CD4-positive, alpha-beta T cell treated with Interleukin-4 for 1 hour (primary cell): ENCODE measurements around the gene TBCD.

Experiments used
- DNase-seq, 2 donors: peaks; one replicate each; pipeline ENCODE4 v3.0.0-alpha.2; 2020 to 2022

Gene TBCD

DNA sequence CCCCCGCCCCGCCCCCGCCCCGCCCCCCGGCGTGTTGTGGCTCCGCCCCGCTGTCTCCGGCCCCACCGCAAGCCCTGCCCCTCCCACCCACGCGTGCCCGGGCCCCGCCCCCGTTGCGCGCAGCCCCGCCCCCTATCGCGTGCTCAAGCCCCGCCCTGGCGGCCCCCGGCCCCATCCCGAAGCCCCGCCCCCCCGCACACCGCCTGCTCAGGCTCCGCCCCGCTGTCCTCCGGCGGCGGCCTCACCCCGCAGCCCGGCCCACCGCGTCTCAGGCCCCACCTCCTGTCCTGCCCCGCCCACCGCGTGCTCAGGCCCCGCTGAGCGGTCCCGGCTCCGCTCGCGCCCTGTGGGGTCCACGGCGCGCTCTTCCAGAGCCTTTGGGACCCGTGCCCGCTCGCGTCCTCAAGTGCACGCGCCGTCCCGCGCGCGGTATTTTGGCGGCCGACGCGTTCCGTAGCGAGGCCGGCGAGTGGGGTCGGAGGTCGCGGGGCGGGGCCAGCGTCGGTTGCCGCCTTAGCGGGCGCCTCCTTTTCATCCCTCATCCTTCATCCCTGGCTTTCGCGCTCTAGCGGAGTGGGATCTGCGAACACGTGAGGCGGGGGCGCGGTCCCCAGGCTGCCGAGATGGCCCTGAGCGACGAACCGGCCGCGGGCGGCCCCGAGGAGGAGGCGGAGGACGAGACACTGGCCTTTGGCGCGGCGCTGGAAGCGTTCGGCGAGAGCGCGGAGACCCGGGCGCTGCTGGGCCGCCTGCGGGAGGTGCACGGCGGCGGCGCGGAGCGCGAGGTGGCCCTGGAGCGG lies at the start of gene TBCD:
TSS of gene TBCD (plus strand) at position 495 of the 800 bp plus-strand sequence. CDS start at position 624, 129 bp downstream.
- DNase-seq = peak; percentile 83 to 86

DNA sequence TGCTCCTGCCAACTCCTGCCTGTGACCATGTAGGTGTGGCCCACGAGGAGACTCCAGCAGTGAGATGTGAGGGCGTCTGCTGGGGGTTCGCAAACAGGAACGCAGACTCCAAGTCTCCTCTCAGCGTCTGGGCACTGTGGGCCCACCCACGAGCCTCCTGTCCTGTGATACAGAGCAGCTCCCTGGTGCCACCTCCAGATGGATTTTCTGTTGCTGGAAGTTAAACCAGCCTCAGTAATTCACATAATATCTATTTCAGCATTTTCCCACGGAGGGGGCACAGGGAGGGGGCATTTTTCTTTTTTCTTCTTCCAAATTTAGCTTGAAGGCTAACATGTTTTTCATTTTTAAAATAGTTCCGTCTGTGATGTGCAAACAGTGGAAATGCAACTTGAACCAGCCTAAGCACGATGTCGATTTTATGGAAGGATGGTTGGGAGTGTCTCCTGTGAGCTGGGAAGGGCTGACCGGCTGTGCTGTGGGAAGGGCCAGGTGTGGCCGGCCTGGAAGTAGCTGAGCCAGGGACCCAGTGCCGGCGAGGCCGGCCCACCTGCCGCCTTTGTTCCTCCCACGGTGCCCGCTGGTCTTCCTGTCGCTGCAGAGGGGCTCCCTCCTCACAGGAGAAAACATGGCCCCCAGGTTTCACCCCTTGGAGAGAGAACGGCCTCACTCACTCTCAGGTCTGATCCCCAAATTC lies 49.5 kb upstream of the TBCD start:
- no peak for DNase-seq

DNA sequence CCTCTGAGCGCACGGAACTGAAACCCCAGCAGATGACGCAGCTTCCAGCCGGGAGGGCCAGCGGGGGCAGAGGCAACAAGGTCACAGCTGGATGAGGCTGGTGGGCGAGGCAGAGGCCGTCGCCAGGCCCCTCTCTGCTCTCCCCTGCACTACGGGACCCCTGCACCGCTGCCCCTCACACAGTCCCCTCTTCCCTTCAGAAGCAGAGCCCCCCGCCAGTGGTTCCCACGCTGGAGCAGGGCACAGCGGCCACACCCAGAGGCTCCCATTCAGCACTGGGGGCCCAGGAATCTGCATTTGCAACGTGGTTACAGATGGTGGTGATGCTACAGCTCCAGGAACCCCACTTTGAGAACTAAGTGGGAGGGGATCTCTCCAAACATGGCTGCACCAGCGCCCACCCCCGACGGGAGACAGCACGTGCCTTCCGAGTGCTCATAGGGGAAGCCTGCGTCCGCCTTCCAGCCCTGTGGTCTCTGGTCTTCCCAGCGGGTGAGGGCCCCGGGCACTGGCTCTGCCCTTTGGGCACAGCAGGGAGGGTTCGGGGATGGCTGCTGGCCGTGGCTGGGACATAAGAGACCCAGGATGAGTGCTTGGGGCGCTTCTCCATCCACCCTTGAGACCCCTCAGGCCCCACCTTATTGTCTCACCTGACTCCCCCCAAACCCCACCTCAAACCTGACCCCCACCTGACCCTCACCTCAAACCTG lies 48.7 kb upstream of the TBCD start:
- DNase-seq = no peak

DNA sequence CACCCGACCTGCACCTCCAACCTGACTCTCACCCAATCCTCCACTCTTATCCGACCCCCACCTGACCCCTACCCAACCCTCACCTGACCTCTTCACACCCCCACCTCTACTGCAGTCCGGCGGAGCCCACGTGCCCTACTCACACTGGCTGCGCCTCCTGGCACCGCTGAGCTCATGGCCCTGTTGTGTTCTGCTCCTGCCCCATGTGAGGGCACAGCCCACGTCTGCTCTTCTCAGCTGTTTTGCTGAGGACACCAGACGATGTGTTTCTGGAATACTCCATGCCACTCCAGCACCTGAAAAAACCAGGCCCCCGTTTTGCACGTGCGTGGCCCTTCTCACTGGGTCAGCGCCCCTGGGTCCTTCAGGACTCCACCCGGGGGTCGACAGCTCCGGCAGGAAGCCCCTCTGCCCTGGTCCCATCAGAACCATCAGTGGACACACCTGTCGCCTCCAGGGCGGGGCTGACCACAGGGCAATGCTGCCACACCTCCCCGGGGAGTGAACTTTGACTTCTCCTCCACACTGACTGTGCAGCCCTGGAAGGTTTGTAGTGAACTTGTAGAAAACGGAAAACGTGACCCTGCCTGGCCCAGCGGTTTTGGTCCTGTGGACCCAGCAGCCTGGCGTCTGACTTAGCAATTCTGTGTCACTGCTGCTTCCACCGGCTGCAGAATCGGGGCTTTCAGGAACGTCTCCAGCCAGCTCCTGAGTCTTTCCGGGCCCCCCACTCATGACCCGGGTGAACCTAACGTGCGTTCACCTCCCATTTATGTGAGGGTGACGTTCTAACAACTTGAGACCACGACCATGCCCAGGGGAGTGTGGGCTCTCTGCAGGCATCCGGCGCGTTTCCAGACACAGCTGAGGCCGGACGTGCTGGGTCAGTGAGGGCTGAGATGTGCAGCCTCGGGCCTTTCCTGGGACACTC lies 47.7 kb upstream of the TBCD start:
- no peak for DNase-seq

DNA sequence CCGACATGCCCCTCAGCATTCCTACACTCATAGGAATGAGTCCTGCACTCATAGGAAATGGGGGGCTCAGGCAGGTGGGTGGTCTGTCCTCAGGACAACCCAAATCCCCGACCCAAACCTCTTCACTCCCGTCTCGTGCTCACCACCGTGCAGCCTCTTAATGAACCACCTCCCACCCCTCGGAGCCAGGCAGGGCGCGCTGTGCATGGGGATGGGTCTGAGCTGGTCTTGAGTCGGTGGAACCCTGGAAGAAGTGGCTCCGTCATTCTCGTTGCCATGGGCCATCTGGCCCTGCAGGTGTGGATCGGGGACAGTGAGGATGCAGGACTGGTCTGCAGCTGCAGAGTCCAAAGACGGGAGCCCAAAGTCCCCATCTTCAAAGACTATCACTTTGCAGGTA lies 47.0 kb upstream of the TBCD start:
- DNase-seq = no peak

DNA sequence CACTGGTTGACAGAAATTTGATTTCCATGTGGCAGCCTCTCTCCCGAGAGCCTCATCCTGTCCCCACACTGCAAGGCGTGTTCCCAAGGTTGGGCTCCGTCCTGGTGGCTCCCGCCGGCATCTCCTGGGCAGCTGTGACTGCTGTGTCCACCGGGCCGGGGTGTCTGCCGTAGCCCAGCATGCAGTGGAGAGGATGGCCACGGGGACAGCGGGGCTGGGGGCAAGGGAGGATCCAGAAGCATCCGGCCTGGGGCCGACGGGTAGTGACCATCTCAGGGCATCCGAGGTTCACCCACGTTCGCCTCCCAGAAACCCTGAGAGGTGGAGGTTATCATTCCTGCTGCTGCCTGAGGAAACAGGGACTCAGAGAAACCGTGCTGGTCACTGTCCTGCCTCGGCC lies 46.1 kb upstream of the TBCD start:
- DNase-seq = no peak

DNA sequence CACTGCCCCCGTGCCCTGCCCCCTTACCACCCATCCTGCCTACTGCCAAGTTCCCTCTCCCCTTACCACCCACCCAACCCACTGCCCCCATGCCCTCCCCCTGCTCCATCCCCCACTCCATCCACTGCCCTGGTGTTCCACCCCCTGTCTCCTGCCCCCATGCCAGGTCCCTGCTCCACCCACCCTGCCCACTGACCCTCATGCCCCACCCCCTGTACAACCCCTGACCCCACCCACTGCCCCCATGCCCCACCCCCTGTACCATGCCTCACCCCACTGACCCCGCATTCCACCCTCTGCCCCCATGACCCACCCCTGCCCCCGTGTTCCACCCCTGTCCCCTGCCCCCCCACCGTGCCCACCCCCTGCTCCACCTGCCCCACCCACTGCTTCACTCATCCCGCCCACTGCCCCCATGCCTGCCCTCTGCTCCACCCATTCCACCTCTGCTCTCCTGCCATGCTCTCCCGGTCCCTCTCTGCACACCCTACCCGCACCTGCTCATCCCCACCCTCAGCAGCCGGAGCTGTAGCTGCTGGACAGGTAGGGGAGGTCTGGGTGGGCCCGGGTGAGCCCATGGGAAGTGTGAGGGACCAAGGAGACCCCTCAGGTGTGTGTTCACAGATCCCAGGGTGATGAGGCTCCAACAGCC lies 42.7 kb upstream of the TBCD start:
- DNase-seq = no peak

DNA sequence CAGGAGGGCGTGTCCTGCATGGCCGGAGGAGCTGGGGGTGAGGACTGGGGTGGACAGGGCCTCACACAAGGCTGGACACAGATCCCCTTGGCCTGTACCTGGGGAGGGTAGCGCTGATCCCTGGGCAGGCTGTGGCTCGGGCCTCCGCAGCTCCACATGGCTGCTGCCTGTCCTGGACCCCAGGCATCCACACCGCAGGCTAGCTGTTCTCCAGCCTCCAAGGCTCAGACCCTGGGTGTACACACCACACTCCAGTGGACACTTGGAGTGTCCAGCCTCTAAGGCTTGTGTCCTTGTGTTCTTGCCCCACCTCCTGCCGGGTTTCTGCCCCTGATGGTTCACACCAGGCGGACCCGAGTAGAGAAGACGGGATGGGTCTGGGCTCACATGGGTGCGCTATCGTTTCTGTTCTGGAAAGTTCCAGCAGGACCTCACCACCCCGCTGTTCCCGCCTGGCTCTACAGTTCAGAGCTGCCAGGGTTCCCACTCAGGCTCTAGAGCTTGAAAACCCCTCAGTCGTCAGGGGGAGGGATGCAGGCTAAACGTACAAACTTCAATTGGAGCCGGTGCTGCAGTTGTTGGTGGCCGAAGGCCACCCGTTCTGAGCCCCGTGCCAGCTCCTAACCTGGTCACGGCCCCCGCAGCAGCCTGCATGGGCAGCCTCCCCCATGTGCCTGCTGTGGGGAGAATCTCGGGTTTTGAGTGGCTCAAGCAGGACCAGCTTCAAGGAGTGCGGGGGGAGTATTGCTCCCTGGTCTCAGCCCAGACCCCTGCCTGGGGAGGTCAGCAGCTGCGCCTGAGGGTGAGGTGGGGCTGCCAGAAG lies 42.0 kb upstream of the TBCD start:
- no peak for DNase-seq

DNA sequence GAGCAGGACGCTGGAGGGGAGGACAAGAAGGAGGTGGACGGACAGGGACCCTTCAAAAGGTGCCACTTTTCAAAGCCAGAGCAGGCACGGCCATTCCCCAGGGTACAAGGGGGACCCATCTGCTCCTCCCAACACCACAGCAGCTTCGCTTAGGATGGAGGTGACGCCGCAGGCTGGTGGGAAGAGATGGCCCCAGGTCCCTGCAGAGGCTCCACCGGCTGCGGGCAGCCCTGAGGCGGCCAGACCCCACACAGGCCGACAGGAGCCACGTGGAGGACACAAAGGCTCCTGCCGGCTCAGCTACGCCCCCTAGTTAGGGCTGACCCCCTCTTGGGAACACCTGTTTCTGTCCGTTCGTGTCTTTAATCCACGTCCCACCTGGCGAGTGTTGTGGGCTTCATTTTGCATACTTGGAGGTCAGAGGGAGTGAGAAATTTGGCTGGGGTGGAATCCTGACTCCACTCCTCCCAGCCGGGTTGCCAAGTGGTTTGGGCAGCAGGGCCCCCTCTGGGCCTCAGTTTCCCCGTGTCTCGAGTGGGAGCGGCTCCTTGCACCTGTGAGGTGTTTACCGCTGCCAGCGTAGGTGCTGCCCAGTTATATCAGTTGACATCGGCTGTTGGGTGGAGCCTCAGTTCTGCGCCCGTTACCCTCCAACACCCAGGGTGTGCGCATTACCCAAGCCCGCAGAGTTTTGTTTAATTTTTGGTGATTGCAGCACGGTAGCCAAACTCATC lies 41.2 kb upstream of the TBCD start:
- no peak for DNase-seq

DNA sequence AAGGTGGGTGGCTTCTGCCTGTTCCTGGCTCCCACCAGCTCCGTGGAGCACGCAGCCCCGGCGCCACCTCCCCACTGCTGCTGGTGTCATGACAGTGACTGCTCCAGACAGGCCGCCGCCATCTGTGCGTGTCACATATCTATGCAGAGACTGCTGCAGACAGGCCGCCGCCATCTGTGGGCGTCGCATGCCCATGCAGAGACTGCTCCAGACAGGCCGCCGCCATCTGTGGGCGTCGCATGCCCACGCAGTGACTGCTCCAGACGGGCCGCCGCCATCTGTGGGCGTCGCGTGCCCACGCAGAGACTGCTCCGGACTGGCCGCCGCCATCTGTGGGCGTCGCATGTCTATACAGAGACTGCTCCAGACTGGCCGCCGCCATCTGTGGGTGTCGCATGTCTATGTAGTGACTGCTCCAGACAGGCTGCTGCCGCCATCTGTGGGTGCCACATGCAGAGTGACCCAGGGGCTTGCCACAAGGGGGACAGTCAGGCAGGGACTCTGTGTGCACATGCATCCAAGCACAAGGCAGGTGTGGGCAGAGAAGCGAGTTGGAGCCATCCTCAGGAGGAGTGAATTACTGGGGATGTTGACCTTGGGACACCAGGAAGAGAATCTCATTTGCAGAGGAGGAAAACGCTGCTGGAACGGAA lies 38.7 kb upstream of the TBCD start:
- no peak for DNase-seq

DNA sequence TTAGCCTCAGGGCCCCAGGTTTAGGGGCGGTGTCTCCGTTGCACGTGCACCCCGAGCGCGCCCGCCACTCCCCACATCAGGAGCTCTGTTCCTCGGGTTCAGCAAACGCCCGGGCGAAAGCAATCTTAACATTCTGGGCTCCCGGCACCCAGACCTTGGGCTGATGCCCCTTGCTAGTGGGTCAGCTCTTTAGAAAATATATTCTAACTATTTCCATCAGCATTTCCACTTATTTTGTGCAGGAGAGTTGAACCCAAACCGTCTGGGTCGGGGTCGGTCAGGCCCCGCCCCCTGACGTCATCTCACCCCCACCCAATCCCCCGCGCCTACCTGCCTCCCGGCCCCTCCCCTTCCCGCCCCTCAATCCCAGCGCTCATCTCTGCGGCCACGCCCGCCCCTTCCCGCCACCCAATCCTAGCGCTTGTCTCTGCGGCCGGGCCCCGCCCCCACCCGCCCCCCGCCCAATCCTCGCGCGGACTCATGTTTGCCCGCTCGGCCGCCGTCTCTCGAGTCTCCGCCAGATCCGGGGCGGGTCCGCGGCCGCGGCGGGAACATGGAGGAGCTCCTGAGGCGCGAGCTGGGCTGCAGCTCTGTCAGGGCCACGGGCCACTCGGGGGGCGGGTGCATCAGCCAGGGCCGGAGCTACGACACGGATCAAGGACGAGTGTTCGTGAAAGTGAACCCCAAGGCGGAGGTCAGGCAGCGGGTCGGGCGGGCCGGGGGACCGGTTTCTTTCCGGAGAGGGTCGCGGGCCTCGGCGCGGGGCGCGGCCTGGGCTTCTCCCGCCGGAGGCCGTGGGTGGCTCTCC lies 35.5 kb upstream of the TBCD start, which contains the start of gene FN3KRP:
TSS of gene FN3KRP (plus strand) at position 504 of the 808 bp plus-strand sequence. CDS start at position 554, 50 bp downstream.
- DNase-seq = peak; percentile 95 to 96

DNA sequence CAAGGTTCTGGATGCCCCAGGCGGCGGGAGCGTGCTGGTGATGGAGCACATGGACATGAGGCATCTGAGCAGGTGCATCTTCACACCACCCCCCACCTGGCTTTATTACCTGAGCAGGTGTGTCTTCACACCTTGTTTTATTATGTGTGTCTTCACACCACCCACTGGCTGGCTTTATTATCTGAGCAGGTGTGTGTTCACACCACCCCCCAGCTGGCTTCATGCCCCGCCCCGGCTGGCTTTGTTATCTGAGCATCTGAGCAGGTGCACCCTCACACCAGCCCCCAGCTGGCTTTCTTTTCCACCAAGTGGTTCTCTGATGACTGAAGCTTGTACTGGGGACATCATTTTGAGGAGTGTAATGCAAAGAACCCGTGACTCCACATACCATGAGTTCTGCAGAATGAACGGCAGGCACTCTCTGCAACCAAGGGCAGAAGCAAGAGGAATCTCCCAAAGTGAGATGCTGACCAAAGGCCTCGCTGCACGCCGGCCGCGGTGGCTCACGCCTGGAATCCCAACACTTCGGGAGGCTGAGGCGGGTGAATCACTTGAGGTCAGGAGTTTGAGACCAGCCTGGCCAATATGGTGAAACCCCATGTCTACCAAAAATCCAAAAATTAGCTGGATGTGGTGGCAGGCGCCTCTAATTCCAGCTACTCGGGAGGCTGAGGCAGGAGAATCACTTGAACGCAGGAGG lies 32.7 kb upstream of the TBCD start:
- no peak for DNase-seq

DNA sequence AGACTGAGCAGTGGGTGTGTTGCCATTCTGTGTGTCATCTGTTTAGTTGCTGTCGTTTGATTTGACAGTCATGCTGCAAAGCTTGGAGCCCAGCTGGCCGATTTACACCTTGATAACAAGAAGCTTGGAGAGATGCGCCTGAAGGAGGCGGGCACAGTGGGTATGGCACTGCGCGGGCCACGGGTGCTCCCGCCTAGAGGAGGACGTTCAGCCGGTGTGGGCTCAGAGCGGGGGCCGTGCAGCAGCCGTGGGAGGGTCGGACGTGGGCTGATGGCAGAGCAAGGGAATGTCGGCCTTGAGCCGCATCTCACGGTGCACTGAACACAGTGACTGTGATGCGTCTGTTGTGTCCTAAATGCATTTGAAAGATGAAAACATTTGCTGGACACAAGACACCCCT lies 31.7 kb upstream of the TBCD start:
- no peak for DNase-seq

DNA sequence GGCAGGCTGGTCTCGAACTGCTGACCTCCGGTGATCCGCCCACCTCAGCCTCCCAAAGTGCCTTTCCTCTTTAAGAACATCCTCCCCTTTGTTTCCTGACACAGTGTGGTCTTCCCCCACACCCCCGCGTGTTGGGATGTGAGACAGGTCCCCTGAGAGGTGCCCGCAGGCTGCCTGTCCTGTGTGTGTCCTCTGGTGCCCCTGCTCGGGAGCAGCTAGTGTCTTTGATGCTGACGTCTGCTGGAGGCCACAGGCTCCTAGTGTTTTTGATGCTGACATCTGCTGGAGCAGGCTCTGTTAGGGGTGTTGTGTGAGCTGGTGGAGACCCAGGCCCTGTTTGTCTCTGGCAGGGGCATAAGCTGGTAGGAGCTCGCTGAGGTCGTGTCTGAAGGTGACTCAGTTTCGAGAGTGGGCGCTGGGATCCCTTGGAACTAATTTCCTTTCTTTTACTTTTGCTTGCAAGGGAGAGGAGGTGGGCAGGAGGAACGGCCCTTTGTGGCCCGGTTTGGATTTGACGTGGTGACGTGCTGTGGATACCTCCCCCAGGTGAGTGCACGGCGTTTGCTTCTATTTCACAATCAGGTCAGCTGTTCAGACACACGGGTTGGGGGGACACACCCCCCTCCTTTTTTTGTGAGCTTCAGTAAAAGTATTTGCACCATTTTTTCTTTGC lies 29.4 kb upstream of the TBCD start:
- no peak for DNase-seq

DNA sequence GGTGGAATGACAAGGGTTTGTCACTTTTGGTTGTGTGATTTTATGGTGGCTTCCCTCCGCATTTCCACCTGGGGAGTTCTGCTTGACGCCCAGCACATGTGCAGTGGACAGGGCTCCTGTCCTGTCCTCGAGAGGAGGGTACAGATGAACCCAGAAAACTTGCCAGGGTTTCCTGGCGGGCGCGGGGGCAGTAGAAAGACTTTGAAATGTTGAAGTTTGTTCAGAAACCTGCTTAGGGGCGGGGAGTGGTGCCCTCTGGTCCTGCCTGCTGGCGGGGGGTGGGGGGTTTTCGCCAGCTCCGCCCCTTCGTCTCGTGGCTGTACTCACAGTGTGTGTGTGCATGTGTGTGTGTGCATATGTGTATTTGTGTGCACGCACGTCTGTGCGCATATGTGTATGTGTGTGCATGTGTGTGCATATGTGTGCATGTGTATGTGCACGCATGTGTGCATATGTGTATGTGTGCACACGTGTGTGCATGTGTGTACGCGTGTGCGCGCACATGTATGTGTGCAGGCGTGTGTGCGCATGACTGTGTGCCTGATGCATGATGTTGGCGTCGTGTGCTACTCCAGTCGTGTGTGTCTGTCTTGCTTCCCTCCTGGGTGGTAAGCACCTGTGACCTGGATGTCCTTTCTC lies 28.6 kb upstream of the TBCD start:
- DNase-seq = no peak

DNA sequence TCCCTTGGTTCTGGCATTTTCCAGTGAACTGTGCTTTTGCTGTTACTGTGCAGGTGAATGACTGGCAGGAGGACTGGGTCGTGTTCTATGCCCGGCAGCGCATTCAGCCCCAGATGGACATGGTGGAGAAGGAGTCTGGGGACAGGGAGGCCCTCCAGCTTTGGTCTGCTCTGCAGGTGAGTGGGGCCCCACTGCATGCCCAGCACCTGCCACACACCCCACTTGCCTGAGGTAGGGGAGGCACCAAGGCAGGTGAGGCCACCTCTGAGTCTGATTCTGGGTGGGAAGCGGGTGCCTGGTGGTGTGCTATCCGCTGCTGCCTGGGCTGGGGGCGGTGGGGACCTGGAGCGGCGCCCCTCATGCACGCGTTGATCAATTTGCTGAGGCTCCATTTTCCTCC lies 25.4 kb upstream of the TBCD start:
- no peak for DNase-seq
